GM23338 (cell line): Measurements from ENCODE around the gene IPO5. TPM values are rescaled to one million over a fixed set of nuclear protein-coding genes. Genes with fewer than 3 reads are reported as not detected.

Experiments used
- ATAC-seq: fragments of 200-7000 bp; cut with Tn5 transposase; 3 replicates; pipeline ENCODE4 v1.9.1; 2020
- DNase-seq: peaks from one replicate; pipeline ENCODE4 v3.0.0-alpha.2; 2015; ENCODE audit warnings: low spot score
- H2AFZ ChIP-seq: fragments of 200-600 bp; sonication (generic); 2 replicates; pipeline ENCODE4 v1.8.0; 2016; ENCODE audit warnings: antibody characterized with exemption, mild to moderate bottlenecking, moderate library complexity
- H3F3A ChIP-seq: fragments of 200-600 bp; sonication (generic); replicated peaks from 2 replicates; pipeline ENCODE4 v1.8.0; 2017; ENCODE audit warnings: antibody characterized with exemption, mixed run types, low read depth
- H3K27ac ChIP-seq: fragments of 200-600 bp; sonication (generic); 2 replicates; pipeline ENCODE4 v1.6.1; 2016; ENCODE audit warnings: low read depth
- H3K27me3 ChIP-seq: fragments of 200-600 bp; sonication (generic); 2 replicates; pipeline ENCODE4 v1.8.0; 2016; ENCODE audit warnings: mild to moderate bottlenecking, mixed run types, moderate library complexity; ENCODE audit not compliant: insufficient read depth
- H3K36me3 ChIP-seq: fragments of 200-600 bp; sonication (generic); 2 replicates; pipeline ENCODE4 v1.8.0; 2016; ENCODE audit warnings: mild to moderate bottlenecking; ENCODE audit not compliant: insufficient read depth
- H3K4me1 ChIP-seq: fragments of 200-600 bp; sonication (generic); 2 replicates; pipeline ENCODE4 v1.8.0; 2016; ENCODE audit warnings: mild to moderate bottlenecking, moderate library complexity; ENCODE audit not compliant: insufficient read depth
- H3K4me2 ChIP-seq: fragments of 200-600 bp; sonication (generic); 2 replicates; pipeline ENCODE4 v1.7.1; 2017; ENCODE audit warnings: mixed run types
- H3K4me3 ChIP-seq: fragments of 200-600 bp; sonication (generic); 2 replicates; pipeline ENCODE4 v1.6.1; 2016; ENCODE audit warnings: mixed run types
- H3K79me2 ChIP-seq: fragments of 200-600 bp; sonication (generic); replicated peaks from 2 replicates; pipeline ENCODE4 v1.8.0; 2017; ENCODE audit warnings: mild to moderate bottlenecking; ENCODE audit not compliant: insufficient read depth
- H3K9me2 ChIP-seq: fragments of 200-600 bp; sonication (generic); 2 replicates; pipeline ENCODE4 v1.8.0; 2017; ENCODE audit not compliant: insufficient read depth
- H4K20me1 ChIP-seq: fragments of 200-600 bp; sonication (generic); replicated peaks from 2 replicates; pipeline ENCODE4 v1.8.0; 2017; ENCODE audit warnings: mild to moderate bottlenecking; ENCODE audit not compliant: insufficient read depth
- H3K27ac Mint-ChIP-seq: 2 replicates; pipeline ENCODE4 v1.8.0; 2020; ENCODE audit warnings: inconsistent platforms, mild to moderate bottlenecking, moderate library complexity, mixed read lengths
- H3K27me3 Mint-ChIP-seq: 3 replicates; pipeline ENCODE4 v1.8.0; 2022; ENCODE audit warnings: low read depth, mild to moderate bottlenecking, moderate library complexity, mixed read lengths, inconsistent platforms; ENCODE audit not compliant: insufficient read depth, poor library complexity
- H3K36me3 Mint-ChIP-seq: 3 replicates; pipeline ENCODE4 v1.8.0; 2021; ENCODE audit warnings: low read depth, mild to moderate bottlenecking, inconsistent platforms, moderate library complexity, mixed read lengths
- H3K4me1 Mint-ChIP-seq: 3 replicates; pipeline ENCODE4 v1.8.0; 2020; ENCODE audit warnings: mild to moderate bottlenecking, inconsistent platforms, mixed read lengths
- H3K4me3 Mint-ChIP-seq: 3 replicates; pipeline ENCODE4 v1.8.0; 2021; ENCODE audit warnings: moderate library complexity, mild to moderate bottlenecking, inconsistent platforms, mixed read lengths
- H3K9me3 Mint-ChIP-seq: 3 replicates; pipeline ENCODE4 v1.8.0; 2020; ENCODE audit warnings: moderate library complexity, mild to moderate bottlenecking, inconsistent platforms, mixed read lengths
- CREB1 ChIP-seq: fragments of 250-450 bp; sonication (Bioruptor Pico); IDR thresholded peaks from 2 replicates; pipeline ENCODE4 v1.5.0; 2020; ENCODE audit warnings: low read depth, mild to moderate bottlenecking, moderate library complexity
- CTCF ChIP-seq, 2 experiments: fragments of 200-600 bp in 1 of 2; sonication (generic) in 1 of 2; conservative IDR thresholded peaks; 2 replicates each; pipeline versions ENCODE4 v1.5.1 to v1.6.1; 2016 to 2017; ENCODE audit warnings: antibody characterized with exemption in 2 of 2, low read depth in 2 of 2, mild to moderate bottlenecking in 2 of 2, moderate library complexity in 1 of 2
- ETS1 ChIP-seq: IDR thresholded peaks from 2 replicates; pipeline ENCODE4 v1.6.1; 2016; ENCODE audit warnings: antibody characterized with exemption
- EZH2 ChIP-seq: fragments of 200-600 bp; sonication (generic); IDR thresholded peaks from one replicate; pipeline ENCODE4 v1.8.0; 2017; ENCODE audit warnings: antibody characterized with exemption, mild to moderate bottlenecking, low read depth; ENCODE audit not compliant: unreplicated experiment
- EZH2phosphoT487 ChIP-seq: fragments of 200-600 bp; sonication (generic); IDR thresholded peaks from one replicate; pipeline ENCODE4 v1.8.1; 2018; ENCODE audit warnings: antibody characterized with exemption; ENCODE audit not compliant: unreplicated experiment
- JUNB ChIP-seq: IDR thresholded peaks from one replicate; pipeline ENCODE4 v1.6.1; 2016; ENCODE audit warnings: antibody characterized with exemption; ENCODE audit not compliant: unreplicated experiment
- NANOG ChIP-seq: IDR thresholded peaks from 2 replicates; pipeline ENCODE4 v1.6.1; 2016; ENCODE audit warnings: antibody characterized with exemption, borderline replicate concordance
- POLR2AphosphoS5 ChIP-seq: IDR thresholded peaks from 2 replicates; pipeline ENCODE4 v1.6.1; 2016; ENCODE audit warnings: antibody characterized with exemption, low read depth
- REST ChIP-seq: IDR thresholded peaks from one replicate; pipeline ENCODE4 v1.6.1; 2018; ENCODE audit warnings: antibody characterized with exemption; ENCODE audit not compliant: unreplicated experiment
- STAT1 ChIP-seq: IDR thresholded peaks from one replicate; pipeline ENCODE4 v1.6.1; 2016; ENCODE audit warnings: antibody characterized with exemption; ENCODE audit not compliant: unreplicated experiment
- ZNF114 ChIP-seq: fragments of 250-450 bp; sonication (Bioruptor Pico); IDR thresholded peaks from 2 replicates; pipeline ENCODE4 v1.5.0; 2020; ENCODE audit warnings: mild to moderate bottlenecking, moderate library complexity
- ZNF331 ChIP-seq: fragments of 250-450 bp; sonication (Bioruptor Pico); IDR thresholded peaks from 2 replicates; pipeline ENCODE4 v1.5.0; 2020; ENCODE audit warnings: low read depth, mild to moderate bottlenecking, moderate library complexity
- ZNF462 ChIP-seq: fragments of 250-450 bp; sonication (Bioruptor Pico); IDR thresholded peaks from 2 replicates; pipeline ENCODE4 v1.5.0; 2020; ENCODE audit warnings: mild to moderate bottlenecking, moderate library complexity
- long read RNA-seq: library from polyadenylated mRNA; unstranded; transcript quantifications from one replicate; pipeline ENCODE4 v2.0.0, GENCODE V29; 2020; ENCODE audit not compliant: unreplicated experiment
- polyA plus RNA-seq: library from polyadenylated mRNA; unstranded; fragments of >200 nt; fragmentation: Nextera tagmentation; extraction: Ambion mirVana; gene quantifications from 2 replicates; pipeline ENCODE4 v1.2.1, GENCODE V29; 2016
- total RNA-seq: library from RNA; depleted of rRNA; stranded (reverse); fragments of >200 nt; shearing (Covaris generic); gene quantifications from 2 replicates; pipeline ENCODE4 v1.2.3, GENCODE V29; 2014; rRNA removed

IPO5 gene
- total RNA-seq = 353 and 426 TPM in 2 replicates
- 107 and 124 TPM in 2 replicates for polyA plus RNA-seq
- long read RNA-seq, transcript IPO5-222 (26 exons, 3,419 nt) = major isoform, 23 of 59 reads
- long read RNA-seq, partial matches to known transcripts = 33 of 59 reads
- long read RNA-seq, other reads (novel, unspliced or antisense) = 3 of 59 reads

GRCh38 chr13:97953376-97953970 lies at the start of gene IPO5:
Gene IPO5, plus strand, starts transcription at chr13:97953675. Its CDS starts 23,022 bp downstream, at chr13:97976697.
- no peak for TF ChIP-seq ZNF331 (CRISPR knock-in tag)
- no peak for TF ChIP-seq JUNB
- no peak for TF ChIP-seq ETS1
- TF ChIP-seq CTCF (conservative IDR thresholded peaks at IDR 0.05; ENCODE audit: low read depth in 2 of 2) = no peak
- TF ChIP-seq STAT1 = no peak
- no peak for TF ChIP-seq EZH2phosphoT487
- no peak for TF ChIP-seq REST
- no peak for TF ChIP-seq CREB1 (CRISPR knock-in tag)
- no peak for TF ChIP-seq ZNF114 (CRISPR knock-in tag)
- no peak for TF ChIP-seq EZH2
- no peak for TF ChIP-seq POLR2AphosphoS5
- no peak for TF ChIP-seq NANOG
- TF ChIP-seq ZNF462 = no peak
- H3K27me3 ChIP-seq = no peaks in the 10 kb centered on the region
- no peak for ATAC-seq
- H3K36me3 ChIP-seq = no peaks in the 10 kb centered on the region
- H3K4me3 Mint-ChIP-seq = no peak within 1 kb of the TSS
- H3K4me1 ChIP-seq = no peaks in the 10 kb centered on the region
- H3F3A ChIP-seq = no peaks in the 10 kb centered on the region
- H4K20me1 ChIP-seq = no peaks in the 10 kb centered on the region
- H3K27ac ChIP-seq = no peak within 1 kb of the TSS
- no peaks in the 10 kb centered on the region for H3K4me1 Mint-ChIP-seq
- no peak for DNase-seq
- H3K27me3 Mint-ChIP-seq = peaks cover under 1% of the 10 kb centered on the region
- H3K9me2 ChIP-seq = no peaks in the 10 kb centered on the region
- H2AFZ ChIP-seq = peak within 1 kb of the TSS; percentile 78; the same call in 1 of the 2 replicates
- peaks cover 12% of the 10 kb centered on the region for H3K9me3 Mint-ChIP-seq
- no peak within 1 kb of the TSS for H3K27ac Mint-ChIP-seq
- H3K4me2 ChIP-seq = no peak within 1 kb of the TSS
- H3K79me2 ChIP-seq = no peaks in the 10 kb centered on the region
- H3K4me3 ChIP-seq = no peak within 1 kb of the TSS
- peaks cover 8% of the 10 kb centered on the region; the same call in 2 of the 3 replicates for H3K36me3 Mint-ChIP-seq
